CD4-positive, alpha-beta memory T cell (primary cell): ENCODE data around the gene ENO1. TPM values are rescaled to one million over a fixed set of nuclear protein-coding genes. Genes with fewer than 3 reads are reported as not detected.

Experiments used
- CTCF ChIA-PET: fragments of 350-600 bp; sonication (Branson Sonifier 250); formaldehyde crosslinking; loops from one replicate; lab custom pipeline; 2021; ENCODE audit warnings: inconsistent platforms; ENCODE audit not compliant: partially characterized antibody; lab: Charles Lee
- POLR2A ChIA-PET: fragments of 350-600 bp; sonication (Branson Sonifier 250); formaldehyde crosslinking; loops from one replicate; lab custom pipeline; 2021; ENCODE audit not compliant: partially characterized antibody; lab: Charles Lee
- DNase-seq, 5 donors: peaks; one replicate each; pipeline versions ENCODE4 v3.0.0 to v3.0.0-alpha.2; 2020 to 2022; ENCODE audit warnings: mixed read lengths in 1 of 5
- H3K27ac ChIP-seq: one replicate; pipeline ENCODE4 v1.7.0; 2013; ENCODE audit warnings: low read depth, low read length
- H3K27me3 ChIP-seq: 2 replicates; pipeline ENCODE4 v1.7.0; 2013; ENCODE audit warnings: mild to moderate bottlenecking, low read length, moderate library complexity; ENCODE audit not compliant: insufficient read depth
- H3K36me3 ChIP-seq: 2 replicates; pipeline ENCODE4 v1.7.0; 2013; ENCODE audit warnings: mild to moderate bottlenecking, low read length, moderate library complexity; ENCODE audit not compliant: insufficient read depth
- H3K4me1 ChIP-seq: 2 replicates; pipeline ENCODE4 v1.7.0; 2013; ENCODE audit warnings: mild to moderate bottlenecking, low read length, moderate library complexity; ENCODE audit not compliant: insufficient read depth
- H3K4me3 ChIP-seq, 2 donors: one replicate each; pipeline ENCODE4 v1.7.0; 2013; ENCODE audit warnings: low read length in 2 of 2, mild to moderate bottlenecking in 1 of 2
- H3K9me3 ChIP-seq, 2 donors: one replicate each; pipeline ENCODE4 v1.7.0; 2013; ENCODE audit warnings: low read length in 2 of 2, control low read depth in 1 of 2; ENCODE audit not compliant: control insufficient read depth in 1 of 2
- H3K27ac Mint-ChIP-seq, 7 donors: one replicate each; pipeline ENCODE4 v1.8.0; 2020 to 2021; ENCODE audit warnings: mixed read lengths in 7 of 7, mild to moderate bottlenecking in 6 of 7, inconsistent platforms in 3 of 7, moderate library complexity in 3 of 7
- H3K27me3 Mint-ChIP-seq, 2 donors: one replicate each; pipeline ENCODE4 v1.8.0; 2020 to 2021; ENCODE audit warnings: mixed read lengths in 2 of 2
- H3K36me3 Mint-ChIP-seq, 2 donors: one replicate each; pipeline ENCODE4 v1.8.0; 2020 to 2021; ENCODE audit warnings: mixed read lengths in 2 of 2, inconsistent platforms in 1 of 2, mild to moderate bottlenecking in 1 of 2
- H3K4me1 Mint-ChIP-seq, 4 donors: one replicate each; pipeline ENCODE4 v1.8.0; 2020 to 2021; ENCODE audit warnings: mixed read lengths in 4 of 4, mild to moderate bottlenecking in 1 of 4
- H3K4me3 Mint-ChIP-seq, 8 donors: one replicate each; pipeline ENCODE4 v1.8.0; 2020 to 2021; ENCODE audit warnings: mixed read lengths in 8 of 8, mild to moderate bottlenecking in 7 of 8, moderate library complexity in 6 of 8, inconsistent platforms in 3 of 8
- H3K9me3 Mint-ChIP-seq, 8 donors: one replicate each; pipeline ENCODE4 v1.8.0; 2020 to 2021; ENCODE audit warnings: mixed read lengths in 8 of 8, mild to moderate bottlenecking in 5 of 8, inconsistent platforms in 3 of 8, moderate library complexity in 1 of 8
- intact Hi-C: fragments of 100-400 bp; cut with micrococcal nuclease; formaldehyde crosslinking; loops from one replicate; pipeline ENCODE4 v1.15.1; 2023
- polyA plus RNA-seq, 2 donors: library from polyadenylated mRNA; unstranded; fragments of 300-500 nt; fragmentation: Illumina TruSeq; gene quantifications; one replicate each; pipeline ENCODE4 v1.2.3, GENCODE V29; 2021
- total RNA-seq, 2 experiments: library from RNA; stranded (reverse); gene quantifications; one replicate each; pipeline ENCODE4 v1.2.3, GENCODE V29; 2021

Gene ENO1
- total and polyA plus RNA-seq, 4 experiments from 2014 or later = 291 to 1,157 (median 688) TPM

DNA sequence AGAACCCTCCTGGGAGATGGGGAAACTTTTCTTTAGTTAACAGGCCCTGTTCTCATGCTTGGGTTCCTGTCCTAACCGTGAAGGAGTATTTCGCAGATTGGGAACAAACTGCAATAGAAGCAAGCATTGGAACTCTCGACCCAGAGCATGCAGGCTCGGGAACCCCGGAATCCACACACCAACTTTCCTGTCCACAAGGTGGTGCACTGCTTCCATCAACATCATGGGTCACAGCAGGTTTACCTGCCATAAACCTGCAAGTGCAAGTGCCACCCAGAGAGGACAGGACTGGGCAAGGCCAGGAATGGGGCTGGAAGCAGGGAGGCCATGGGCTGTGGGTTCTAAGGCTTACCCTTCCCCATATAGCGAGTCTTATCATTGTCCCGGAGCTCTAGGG is 6.9 kb downstream of the ENO1 start:
- Histone ChIP-seq H3K9me3 (no peaks in the 10 kb centered on the region), H3K27me3 (no peaks in the 10 kb centered on the region), H3K36me3 (peaks cover 68% of the 10 kb centered on the region), H3K4me3 (no peak overlapping the region), H3K27ac (no peak overlapping the region), H3K4me1 (peaks cover 48% of the 10 kb centered on the region)
- Mint-ChIP-seq H3K4me3 (no peak overlapping the region), H3K27ac (peak overlapping the region in 4 of 7 donors; percentile 15 to 85 (median 44)), H3K4me1 (peaks cover 40 to 68% (median 55%) of the 10 kb centered on the region in 4 donors), H3K36me3 (peaks cover 68 to 93% of the 10 kb centered on the region in 2 donors), H3K27me3 (no peaks in the 10 kb centered on the region), H3K9me3 (no peaks in the 10 kb centered on the region)
- intact Hi-C loops = no loop called here
- DNase-seq = peak in 1 of 5 donors; percentile 15
- CTCF ChIA-PET = interaction anchor here (0.9 to 1.6 kb wide), 2 partner anchors 10 to 11 kb away, joined by 3 to 8 read pairs; no protein-coding TSS in a partner anchor
- POLR2A ChIA-PET = interaction anchor here (0.7 kb wide), 1 partner anchor 11 kb away, joined by 3 read pairs; no protein-coding TSS in a partner anchor

GRCh38 chr1:8870616-8871538 is 7.6 kb downstream of the ENO1 start:
- Mint-ChIP-seq H3K4me3 (peak overlapping the region in 1 of 8 donors; percentile 65), H3K27me3 (no peaks in the 10 kb centered on the region), H3K36me3 (peaks cover 73 to 91% of the 10 kb centered on the region in 2 donors), H3K27ac (peak overlapping the region; percentile 15 to 91 (median 68)), H3K4me1 (peaks cover 36 to 62% (median 49%) of the 10 kb centered on the region in 4 donors), H3K9me3 (no peaks in the 10 kb centered on the region)
- POLR2A ChIA-PET = no interaction called here
- peaks cover 73% of the 10 kb centered on the region for H3K36me3 ChIP-seq
- intact Hi-C loops = no loop called here
- no peaks in the 10 kb centered on the region for H3K9me3 ChIP-seq
- H3K4me3 ChIP-seq = no peak overlapping the region
- DNase-seq = no peak
- no peak overlapping the region for H3K27ac ChIP-seq
- H3K27me3 ChIP-seq = no peaks in the 10 kb centered on the region
- peaks cover 42% of the 10 kb centered on the region for H3K4me1 ChIP-seq
- CTCF ChIA-PET = no interaction called here

GRCh38 chr1:8870103-8870502 is 8.4 kb downstream of the ENO1 start:
- intact Hi-C loops = no loop called here
- DNase-seq = no peak
- peaks cover 80% of the 10 kb centered on the region for H3K36me3 ChIP-seq
- Mint-ChIP-seq H3K27me3 (no peaks in the 10 kb centered on the region), H3K36me3 (peaks cover 71 to 90% of the 10 kb centered on the region in 2 donors), H3K4me3 (peak overlapping the region in 1 of 8 donors; percentile 20), H3K27ac (peak overlapping the region in 4 of 7 donors; percentile 43 to 85 (median 60)), H3K9me3 (no peaks in the 10 kb centered on the region), H3K4me1 (peaks cover 28 to 54% (median 42%) of the 10 kb centered on the region in 4 donors)
- peaks cover 34% of the 10 kb centered on the region for H3K4me1 ChIP-seq
- H3K27me3 ChIP-seq = no peaks in the 10 kb centered on the region
- no peak overlapping the region for H3K27ac ChIP-seq
- ChIA-PET CTCF (no interaction called here), POLR2A (interaction anchor here (5.9 kb wide), 1 partner anchor 8 kb away, joined by 27 read pairs; the partner anchor contains the start of gene ENO1)
- no peak overlapping the region for H3K4me3 ChIP-seq
- no peaks in the 10 kb centered on the region for H3K9me3 ChIP-seq

- intact Hi-C loops = no loop called here
- no peak for DNase-seq
- Mint-ChIP-seq H3K9me3 (no peaks in the 10 kb centered on the region), H3K4me1 (peaks cover 17 to 36% (median 26%) of the 10 kb centered on the region in 4 donors), H3K36me3 (peaks cover 69 to 91% of the 10 kb centered on the region in 2 donors), H3K27me3 (no peaks in the 10 kb centered on the region), H3K27ac (peak overlapping the region in 4 of 7 donors; percentile 9 to 68 (median 41)), H3K4me3 (no peak overlapping the region)
- ChIA-PET CTCF (interaction anchor here (2.5 to 12.6 kb wide), 3 partner anchors 10 to 19 kb away, joined by 12 to 118 read pairs (median 13); partner anchors contain the start of gene ENO1), POLR2A (interaction anchor here (5.9 kb wide), 1 partner anchor 10 kb away, joined by 27 read pairs; the partner anchor contains the start of gene ENO1)
- Histone ChIP-seq H3K4me3 (no peak overlapping the region), H3K36me3 (peaks cover 89% of the 10 kb centered on the region), H3K9me3 (no peaks in the 10 kb centered on the region), H3K4me1 (peaks cover 13% of the 10 kb centered on the region), H3K27ac (no peak overlapping the region), H3K27me3 (no peaks in the 10 kb centered on the region)
Observed at GRCh38 chr1:8867878-8868567, 10.5 kb downstream of the ENO1 start.

- Mint-ChIP-seq H3K4me1 (peaks cover 10 to 31% (median 17%) of the 10 kb centered on the region in 4 donors), H3K27me3 (no peaks in the 10 kb centered on the region), H3K36me3 (peaks cover 71 to 91% of the 10 kb centered on the region in 2 donors), H3K9me3 (no peaks in the 10 kb centered on the region), H3K4me3 (no peak overlapping the region), H3K27ac (peak overlapping the region in 2 of 7 donors; percentile 72 to 73)
- Histone ChIP-seq H3K36me3 (peaks cover 91% of the 10 kb centered on the region), H3K4me1 (peaks cover 2% of the 10 kb centered on the region), H3K4me3 (no peak overlapping the region), H3K27me3 (no peaks in the 10 kb centered on the region), H3K27ac (no peak overlapping the region), H3K9me3 (no peaks in the 10 kb centered on the region)
- intact Hi-C loops = no loop called here
- DNase-seq = no peak
- POLR2A ChIA-PET = interaction anchor here (0.5 to 5.9 kb wide), 2 partner anchors 11 to 541 kb away, joined by 3 to 27 read pairs; partner anchors contain the start of gene ENO1
- CTCF ChIA-PET = interaction anchor here (2.5 to 12.6 kb wide), 3 partner anchors 8 to 18 kb away, joined by 12 to 118 read pairs (median 13); partner anchors contain the start of gene ENO1
Observed at GRCh38 chr1:8866792-8867415, 11.6 kb downstream of the ENO1 start.

GRCh38 chr1:8866173-8866791 is 12.2 kb downstream of the ENO1 start:
- POLR2A ChIA-PET = interaction anchor here (0.5 to 5.9 kb wide), 4 partner anchors 8 to 541 kb away, joined by 3 to 27 read pairs (median 3); partner anchors contain the start of gene ENO1
- no peaks in the 10 kb centered on the region for H3K9me3 ChIP-seq
- H3K27me3 Mint-ChIP-seq = no peaks in the 10 kb centered on the region
- intact Hi-C loops = no loop called here
- H3K27ac ChIP-seq = no peak overlapping the region
- H3K4me3 Mint-ChIP-seq = no peak overlapping the region
- H3K9me3 Mint-ChIP-seq = no peaks in the 10 kb centered on the region
- no peak overlapping the region for H3K4me3 ChIP-seq
- DNase-seq = no peak
- CTCF ChIA-PET = interaction anchor here (0.6 to 12.6 kb wide), 6 partner anchors 8 to 35 kb away, joined by 5 to 123 read pairs (median 10); partner anchors contain the start of gene ENO1
- H3K27ac Mint-ChIP-seq = peak overlapping the region in 2 of 7 donors; percentile 52 to 72
- H3K4me1 Mint-ChIP-seq = peaks cover 8 to 25% (median 14%) of the 10 kb centered on the region in 4 donors
- no peaks in the 10 kb centered on the region for H3K4me1 ChIP-seq
- H3K27me3 ChIP-seq = no peaks in the 10 kb centered on the region
- H3K36me3 Mint-ChIP-seq = peaks cover 71 to 90% of the 10 kb centered on the region in 2 donors
- H3K36me3 ChIP-seq = peaks cover 91% of the 10 kb centered on the region
